GM18867 (cell line): ENCODE data around the gene FCHSD1.

Source experiments
- ATAC-seq: cut with Tn5 transposase; IDR thresholded peaks from one replicate; pipeline ENCODE4 v1.9.1; 2021; ENCODE audit warnings: mild to moderate bottlenecking, moderate library complexity; ENCODE audit not compliant: unreplicated experiment

The FCHSD1 gene

GRCh38 chr5:141650851-141651727, at the start of gene FCHSD1:
Gene FCHSD1 (minus strand): TSS chr5:141651418. CDS start chr5:141651368, 50 bp downstream.
- ATAC-seq, result peak; percentile 94

GRCh38 chr5:141697586-141697985, 46.4 kb upstream of the FCHSD1 start:
- ATAC-seq, result no peak

- ATAC-seq, result no peak
Measured at GRCh38 chr5:141696431-141696830, 45.2 kb upstream of the FCHSD1 start.

- no peak for ATAC-seq
Measured at GRCh38 chr5:141695627-141696215, 44.5 kb upstream of the FCHSD1 start.

GRCh38 chr5:141694479-141694878, 43.3 kb upstream of the FCHSD1 start:
- no peak for ATAC-seq

GRCh38 chr5:141692919-141693725, 41.9 kb upstream of the FCHSD1 start:
- ATAC-seq, result peak; percentile 47

GRCh38 chr5:141692533-141692888, 41.3 kb upstream of the FCHSD1 start:
- no peak for ATAC-seq

- ATAC-seq, result peak; percentile 88
Measured at GRCh38 chr5:141691867-141692532, 40.8 kb upstream of the FCHSD1 start.

- no peak for ATAC-seq
Measured at GRCh38 chr5:141691286-141691866, 40.2 kb upstream of the FCHSD1 start.

GRCh38 chr5:141686648-141687416, 35.6 kb upstream of the FCHSD1 start:
- ATAC-seq, result no peak

GRCh38 chr5:141685591-141685990, 34.4 kb upstream of the FCHSD1 start:
- no peak for ATAC-seq

GRCh38 chr5:141683596-141684141, 32.5 kb upstream of the FCHSD1 start:
- ATAC-seq, result no peak

GRCh38 chr5:141681695-141682641, 30.8 kb upstream of the FCHSD1 start, which contains the start of gene ARAP3:
Gene ARAP3 (minus strand): TSS chr5:141682230. CDS start chr5:141680486, 1,744 bp downstream.
- no peak for ATAC-seq

- no peak for ATAC-seq
Measured at GRCh38 chr5:141681295-141681694, 30.1 kb upstream of the FCHSD1 start.

- ATAC-seq, result no peak
Measured at GRCh38 chr5:141680751-141681201, 29.6 kb upstream of the FCHSD1 start.

- no peak for ATAC-seq
Measured at GRCh38 chr5:141680178-141680577, 29.0 kb upstream of the FCHSD1 start.

- no peak for ATAC-seq
Measured at GRCh38 chr5:141677415-141677814, 26.2 kb upstream of the FCHSD1 start.

- no peak for ATAC-seq
Measured at GRCh38 chr5:141675672-141676071, 24.5 kb upstream of the FCHSD1 start.
